GM10248 (cell line): ENCODE data around the gene ALDH3A1.

Source experiments
- CTCF ChIA-PET: fragments of 300-600 bp; sonication (Branson Sonifier 250); formaldehyde crosslinking; extraction: SDS; loops from one replicate; lab custom pipeline; 2021; ENCODE audit warnings: antibody characterized with exemption; lab: Yijun Ruan, JAX
- POLR2A ChIA-PET: fragments of 350-650 bp; sonication (Branson Sonifier 250); formaldehyde crosslinking; extraction: SDS; loops from one replicate; lab custom pipeline; 2020; ENCODE audit warnings: antibody characterized with exemption; lab: Yijun Ruan, JAX
- DNase-seq: peaks from one replicate; pipeline ENCODE4 v3.0.0; 2012; ENCODE audit errors: extremely low spot score
- CTCF ChIP-seq: IDR thresholded peaks from 2 replicates; pipeline ENCODE4 v1.5.1; 2012; ENCODE audit warnings: mild to moderate bottlenecking, low read depth; ENCODE audit errors: extremely low read depth, missing control alignments, control extremely low read depth

The ALDH3A1 gene

GRCh38 chr17:19762515-19762961, 14.4 kb upstream of the ALDH3A1 start:
- ChIA-PET POLR2A (no interaction called here), CTCF (interaction anchor here (1.0 to 7.7 kb wide), 16 partner anchors 10 to 424 kb away, joined by 3 to 162 read pairs (median 5); partner anchors contain the start of genes ALDH3A1, ALDH3A2, B9D1 and SLC47A1)
- peak; percentile 82 for DNase-seq
- TF ChIP-seq CTCF, result peak; percentile 55

DNA sequence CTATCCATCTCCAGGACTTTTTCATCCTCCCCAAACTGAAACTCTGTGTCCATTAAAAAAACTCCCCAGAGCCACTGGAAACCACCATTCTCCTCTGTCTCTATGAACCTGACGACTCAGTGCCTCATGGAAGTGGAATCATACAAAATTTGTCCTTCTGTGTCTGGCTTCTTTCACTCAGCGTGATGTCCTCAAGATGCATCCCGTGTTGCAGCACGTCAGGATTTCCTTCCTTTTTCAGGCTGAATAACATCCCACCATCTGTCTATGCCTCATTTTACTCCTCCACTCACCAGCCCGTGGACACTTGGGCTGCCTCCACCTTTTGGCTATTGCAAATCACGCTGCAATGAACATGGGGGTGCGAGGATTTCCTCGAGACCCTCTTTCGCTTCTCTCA, 12.6 kb upstream of the ALDH3A1 start:
- ChIA-PET CTCF (interaction anchor here (0.8 to 7.7 kb wide), 4 partner anchors 9 to 396 kb away, joined by 3 to 69 read pairs (median 4); partner anchors contain the start of gene B9D1), POLR2A (no interaction called here)
- no peak for TF ChIP-seq CTCF
- DNase-seq, result no peak

GRCh38 chr17:19759568-19760549, 11.8 kb upstream of the ALDH3A1 start:
- POLR2A ChIA-PET, result no interaction called here
- no peak for TF ChIP-seq CTCF
- DNase-seq, result no peak
- CTCF ChIA-PET, result interaction anchor here (0.8 to 7.7 kb wide), 5 partner anchors 8 to 396 kb away, joined by 3 to 69 read pairs (median 5); partner anchors contain the start of gene B9D1

GRCh38 chr17:19757536-19758180, 9.6 kb upstream of the ALDH3A1 start:
- ChIA-PET POLR2A (no interaction called here), CTCF (interaction anchor here (0.6 to 12.8 kb wide), 4 partner anchors 7 to 112 kb away, joined by 3 to 162 read pairs (median 26); no protein-coding TSS in a partner anchor)
- no peak for DNase-seq
- no peak for TF ChIP-seq CTCF

GRCh38 chr17:19756546-19756945, 8.4 kb upstream of the ALDH3A1 start:
- DNase-seq, result no peak
- TF ChIP-seq CTCF, result no peak
- POLR2A ChIA-PET, result no interaction called here
- CTCF ChIA-PET, result interaction anchor here (1.0 to 12.8 kb wide), 6 partner anchors 8 to 244 kb away, joined by 4 to 162 read pairs (median 14); partner anchors contain the start of gene ALDH3A2
